GM12891 (cell line): ENCODE results near the gene NTRK3.
"Not testable (repeated sequence)": the region's sequence is repeated elsewhere in the genome, so short reads cannot be mapped to it uniquely, and the experiment has no call there.

Experiments
- DNase-seq: peaks from one replicate; pipeline ENCODE4 v3.0.0; 2011; ENCODE audit warnings: low spot score; ENCODE audit not compliant: insufficient read length
- FAIRE-seq: peaks from 2 replicates; lab custom pipeline; 2011; peaks lifted over from hg19 to GRCh38; lab: Jason Lieb, UNC
- PAX5 ChIP-seq: IDR thresholded peaks from 2 replicates; pipeline ENCODE4 v1.6.1; 2011; ENCODE audit warnings: low read length, moderate library complexity, mild to moderate bottlenecking; ENCODE audit not compliant: insufficient read depth, severe bottlenecking
- POLR2A ChIP-seq: IDR thresholded peaks from 2 replicates; pipeline ENCODE4 v1.6.1; 2011; ENCODE audit warnings: low read depth, low read length, control low read depth
- POLR2AphosphoS5 ChIP-seq: IDR thresholded peaks from 2 replicates; pipeline ENCODE4 v1.6.1; 2011; ENCODE audit warnings: low read depth, low read length, control low read depth
- POU2F2 ChIP-seq: IDR thresholded peaks from 2 replicates; pipeline ENCODE4 v1.6.1; 2011; ENCODE audit warnings: low read depth, mild to moderate bottlenecking, control low read depth, low read length, moderate library complexity
- SPI1 ChIP-seq: IDR thresholded peaks from 2 replicates; pipeline ENCODE4 v1.6.1; 2011; ENCODE audit warnings: low read depth, low read length, control low read depth
- TAF1 ChIP-seq: IDR thresholded peaks from 2 replicates; pipeline ENCODE4 v1.6.1; 2011; ENCODE audit warnings: low read depth, low read length, control low read depth

NTRK3 gene

GRCh38 chr15:88074386-88074785, 182.2 kb downstream of the NTRK3 start:
- DNase-seq: no peak
- no peak for FAIRE-seq
- TF ChIP-seq POU2F2: no peak
- TF ChIP-seq SPI1: no peak
- no peak for TF ChIP-seq POLR2AphosphoS5
- no peak for TF ChIP-seq TAF1
- no peak for TF ChIP-seq POLR2A
- no peak for TF ChIP-seq PAX5

- FAIRE-seq: no peak
- DNase-seq: no peak
- no peak for TF ChIP-seq TAF1
- no peak for TF ChIP-seq SPI1
- TF ChIP-seq PAX5: no peak
- TF ChIP-seq POLR2A: no peak
- TF ChIP-seq POLR2AphosphoS5: no peak
- no peak for TF ChIP-seq POU2F2
Measured at GRCh38 chr15:88073391-88073691, 183.2 kb downstream of the NTRK3 start.

- FAIRE-seq: no peak
- TF ChIP-seq PAX5: no peak
- no peak for TF ChIP-seq SPI1
- no peak for TF ChIP-seq POU2F2
- no peak for TF ChIP-seq TAF1
- TF ChIP-seq POLR2A: no peak
- TF ChIP-seq POLR2AphosphoS5: no peak
- DNase-seq: no peak
Measured at GRCh38 chr15:88072598-88073390, 183.7 kb downstream of the NTRK3 start.

GRCh38 chr15:88072133-88072532, 184.4 kb downstream of the NTRK3 start:
- not testable (repeated sequence) for DNase-seq, FAIRE-seq

- no peak for FAIRE-seq
- TF ChIP-seq POLR2AphosphoS5 (no peak), SPI1 (no peak), POU2F2 (no peak), POLR2A (no peak), TAF1 (no peak), PAX5 (no peak)
Measured at GRCh38 chr15:88071141-88071540, 185.4 kb downstream of the NTRK3 start.

GRCh38 chr15:88069561-88069960, 187.0 kb downstream of the NTRK3 start:
- FAIRE-seq: no peak

More at GRCh38 chr15:88071141-88071540, 185.4 kb downstream of the NTRK3 start:
- DNase-seq: no peak

GRCh38 chr15:88067331-88067685, 189.2 kb downstream of the NTRK3 start:
- no peak for FAIRE-seq
- no peak for DNase-seq
- TF ChIP-seq SPI1: no peak
- no peak for TF ChIP-seq TAF1
- TF ChIP-seq POLR2A: no peak
- no peak for TF ChIP-seq POU2F2
- TF ChIP-seq PAX5: no peak
- no peak for TF ChIP-seq POLR2AphosphoS5

More at GRCh38 chr15:88069561-88069960, 187.0 kb downstream of the NTRK3 start:
- no peak for DNase-seq
- no peak for TF ChIP-seq SPI1
- TF ChIP-seq POLR2A: no peak
- no peak for TF ChIP-seq TAF1
- TF ChIP-seq POLR2AphosphoS5: no peak
- no peak for TF ChIP-seq POU2F2
- no peak for TF ChIP-seq PAX5

GRCh38 chr15:88066636-88067330, 189.8 kb downstream of the NTRK3 start:
- no peak for DNase-seq

GRCh38 chr15:88061452-88061851, 195.1 kb downstream of the NTRK3 start:
- FAIRE-seq (no peak), DNase-seq (no peak)
- TF ChIP-seq SPI1: no peak
- no peak for TF ChIP-seq PAX5
- TF ChIP-seq POLR2A: no peak
- no peak for TF ChIP-seq TAF1
- TF ChIP-seq POLR2AphosphoS5: no peak
- no peak for TF ChIP-seq POU2F2

More at GRCh38 chr15:88066636-88067330, 189.8 kb downstream of the NTRK3 start:
- no peak for TF ChIP-seq POU2F2
- no peak for TF ChIP-seq TAF1
- TF ChIP-seq SPI1: no peak
- no peak for TF ChIP-seq PAX5
- TF ChIP-seq POLR2A: no peak
- FAIRE-seq: no peak

- FAIRE-seq (no peak), DNase-seq (no peak)
- TF ChIP-seq POLR2A: no peak
- TF ChIP-seq POLR2AphosphoS5: no peak
- no peak for TF ChIP-seq POU2F2
- TF ChIP-seq PAX5: no peak
- TF ChIP-seq TAF1: no peak
- no peak for TF ChIP-seq SPI1
Measured at GRCh38 chr15:88060383-88060782, 196.2 kb downstream of the NTRK3 start.
